ENCODE data around the gene CFAP46.

DNA sequence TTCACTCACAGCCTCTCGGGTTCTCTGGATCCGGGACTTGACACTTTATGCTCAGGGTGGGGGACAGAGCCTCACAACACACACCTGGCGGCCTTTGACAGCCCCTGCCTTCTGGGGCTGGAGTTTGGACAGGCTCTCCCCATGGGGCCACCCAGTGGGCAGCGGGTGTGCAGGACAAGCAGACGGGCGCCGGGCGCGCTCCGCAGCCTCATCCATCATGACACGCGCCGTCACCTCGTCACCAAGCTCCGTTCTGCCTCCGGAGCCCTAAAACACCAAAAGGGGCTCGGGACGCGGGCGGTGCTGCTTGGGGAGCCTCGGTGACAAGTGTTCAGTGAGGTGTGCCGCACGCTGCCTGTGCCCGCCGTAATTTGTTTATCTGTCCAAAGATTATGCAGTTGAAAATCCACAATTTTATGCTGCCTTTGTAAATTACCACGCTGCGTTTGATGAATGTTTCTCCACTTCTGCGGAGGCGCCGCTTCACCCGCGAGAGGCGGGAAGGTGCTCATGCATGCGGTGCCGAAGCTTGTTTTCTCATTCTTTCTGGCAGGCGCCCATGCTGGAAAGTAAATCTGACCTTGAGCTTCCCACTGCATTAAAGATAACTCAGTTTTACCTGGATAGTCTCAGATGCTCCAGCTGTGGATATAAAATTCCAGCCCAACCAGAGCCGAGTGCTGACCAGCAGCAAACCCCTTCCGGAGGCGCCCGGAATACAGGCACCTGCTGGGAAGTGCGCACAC is 162.6 kb downstream of the CFAP46 start:
- TF ChIP-seq, protein P1, sequence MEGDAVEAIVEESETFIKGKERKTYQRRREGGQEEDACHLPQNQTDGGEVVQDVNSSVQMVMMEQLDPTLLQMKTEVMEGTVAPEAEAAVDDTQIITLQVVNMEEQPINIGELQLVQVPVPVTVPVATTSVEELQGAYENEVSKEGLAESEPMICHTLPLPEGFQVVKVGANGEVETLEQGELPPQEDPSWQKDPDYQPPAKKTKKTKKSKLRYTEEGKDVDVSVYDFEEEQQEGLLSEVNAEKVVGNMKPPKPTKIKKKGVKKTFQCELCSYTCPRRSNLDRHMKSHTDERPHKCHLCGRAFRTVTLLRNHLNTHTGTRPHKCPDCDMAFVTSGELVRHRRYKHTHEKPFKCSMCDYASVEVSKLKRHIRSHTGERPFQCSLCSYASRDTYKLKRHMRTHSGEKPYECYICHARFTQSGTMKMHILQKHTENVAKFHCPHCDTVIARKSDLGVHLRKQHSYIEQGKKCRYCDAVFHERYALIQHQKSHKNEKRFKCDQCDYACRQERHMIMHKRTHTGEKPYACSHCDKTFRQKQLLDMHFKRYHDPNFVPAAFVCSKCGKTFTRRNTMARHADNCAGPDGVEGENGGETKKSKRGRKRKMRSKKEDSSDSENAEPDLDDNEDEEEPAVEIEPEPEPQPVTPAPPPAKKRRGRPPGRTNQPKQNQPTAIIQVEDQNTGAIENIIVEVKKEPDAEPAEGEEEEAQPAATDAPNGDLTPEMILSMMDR (IDR thresholded peaks at IDR 0.05; ENCODE audit: insufficient read depth, low read depth, low read length), result no peak
- no peak for TF ChIP-seq EZH2 (IDR thresholded peaks at IDR 0.05; ENCODE audit: insufficient read depth, low read length)

Measured in astrocyte (in vitro differentiated cells and primary cell).